GM23248 (cell line): ENCODE measurements around the gene MSL3.

ENCODE experiments used
- EZH2 ChIP-seq: fragments of 200-600 bp; sonication (generic); IDR thresholded peaks from 2 replicates; pipeline ENCODE4 v1.6.1; 2018; ENCODE audit warnings: antibody characterized with exemption, mild to moderate bottlenecking; ENCODE audit not compliant: insufficient read depth, poor library complexity, severe bottlenecking
- EZH2phosphoT487 ChIP-seq: fragments of 200-600 bp; sonication (generic); IDR thresholded peaks from 2 replicates; pipeline ENCODE4 v1.6.1; 2018; ENCODE audit warnings: antibody characterized with exemption, moderate library complexity, mild to moderate bottlenecking, low read depth; ENCODE audit not compliant: insufficient read depth

- no peak for TF ChIP-seq EZH2
- no peak for TF ChIP-seq EZH2phosphoT487
Observed at GRCh38 chrX:11786862-11787261, 28.8 kb downstream of the MSL3 start.
